ENCODE results near the gene PRSS27. TPM values are rescaled to one million over a fixed set of nuclear protein-coding genes. Genes with fewer than 3 reads are reported as not detected.

PRSS27 gene
- total RNA-seq, 1 donor from 2014 or later: 1.3 TPM

- Histone ChIP-seq H3K36me3 (ENCODE audit: control insufficient read depth, insufficient read depth, low read length) (peaks cover 48% of the 10 kb centered on the region), H3K4me3 (ENCODE audit: low read depth, low read length) (no peak overlapping the region), H3K27me3 (ENCODE audit: control insufficient read depth, insufficient read depth, low read length) (no peaks in the 10 kb centered on the region)
- FAIRE-seq (no peak), DNase-seq (ENCODE audit: low read depth) (no peak)
- TF ChIP-seq, protein P1, sequence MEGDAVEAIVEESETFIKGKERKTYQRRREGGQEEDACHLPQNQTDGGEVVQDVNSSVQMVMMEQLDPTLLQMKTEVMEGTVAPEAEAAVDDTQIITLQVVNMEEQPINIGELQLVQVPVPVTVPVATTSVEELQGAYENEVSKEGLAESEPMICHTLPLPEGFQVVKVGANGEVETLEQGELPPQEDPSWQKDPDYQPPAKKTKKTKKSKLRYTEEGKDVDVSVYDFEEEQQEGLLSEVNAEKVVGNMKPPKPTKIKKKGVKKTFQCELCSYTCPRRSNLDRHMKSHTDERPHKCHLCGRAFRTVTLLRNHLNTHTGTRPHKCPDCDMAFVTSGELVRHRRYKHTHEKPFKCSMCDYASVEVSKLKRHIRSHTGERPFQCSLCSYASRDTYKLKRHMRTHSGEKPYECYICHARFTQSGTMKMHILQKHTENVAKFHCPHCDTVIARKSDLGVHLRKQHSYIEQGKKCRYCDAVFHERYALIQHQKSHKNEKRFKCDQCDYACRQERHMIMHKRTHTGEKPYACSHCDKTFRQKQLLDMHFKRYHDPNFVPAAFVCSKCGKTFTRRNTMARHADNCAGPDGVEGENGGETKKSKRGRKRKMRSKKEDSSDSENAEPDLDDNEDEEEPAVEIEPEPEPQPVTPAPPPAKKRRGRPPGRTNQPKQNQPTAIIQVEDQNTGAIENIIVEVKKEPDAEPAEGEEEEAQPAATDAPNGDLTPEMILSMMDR (IDR thresholded peaks at IDR 0.05; ENCODE audit: insufficient read depth, low read length, severe bottlenecking): no peak
These were observed 18.8 kb downstream of the PRSS27 start for GRCh38 chr16:2701272-2701671.

DNA sequence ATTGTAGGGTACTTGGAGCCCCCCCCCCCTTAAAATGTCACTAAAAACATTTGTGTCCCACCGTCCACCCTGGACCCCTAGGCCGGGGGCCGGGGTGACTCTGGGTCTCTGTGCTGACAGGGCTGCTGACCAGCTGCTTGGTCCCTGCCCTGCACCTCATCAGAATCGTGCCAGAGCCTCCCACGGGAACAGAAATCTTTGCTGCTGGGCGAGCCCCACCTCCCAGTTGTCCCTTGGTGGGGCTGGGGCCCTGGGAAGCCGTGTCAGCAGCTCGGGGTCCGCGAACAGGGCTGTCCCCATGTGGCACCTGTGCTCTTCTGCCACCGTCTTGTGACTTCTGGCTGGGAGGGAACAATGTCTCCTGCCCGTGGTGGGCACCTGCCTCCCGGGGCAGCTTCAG is 19.2 kb downstream of the PRSS27 start:
- no peak for FAIRE-seq
- Histone ChIP-seq H3K4me3 (ENCODE audit: low read depth, low read length) (no peak overlapping the region), H3K36me3 (ENCODE audit: control insufficient read depth, insufficient read depth, low read length) (peaks cover 45% of the 10 kb centered on the region), H3K27me3 (ENCODE audit: control insufficient read depth, insufficient read depth, low read length) (no peaks in the 10 kb centered on the region)
- TF ChIP-seq, protein P1 (IDR thresholded peaks at IDR 0.05; ENCODE audit: insufficient read depth, low read length, severe bottlenecking): no peak
- DNase-seq (ENCODE audit: low read depth): no peak

GRCh38 chr16:2699791-2700600 is 20.0 kb downstream of the PRSS27 start:
- Histone ChIP-seq H3K4me3 (ENCODE audit: low read depth, low read length) (no peak overlapping the region), H3K36me3 (ENCODE audit: control insufficient read depth, insufficient read depth, low read length) (peaks cover 39% of the 10 kb centered on the region), H3K27me3 (ENCODE audit: control insufficient read depth, insufficient read depth, low read length) (no peaks in the 10 kb centered on the region)
- TF ChIP-seq, protein P1 (IDR thresholded peaks at IDR 0.05; ENCODE audit: insufficient read depth, low read length, severe bottlenecking): no peak
- DNase-seq (ENCODE audit: low read depth): no peak
- no peak for FAIRE-seq

DNA sequence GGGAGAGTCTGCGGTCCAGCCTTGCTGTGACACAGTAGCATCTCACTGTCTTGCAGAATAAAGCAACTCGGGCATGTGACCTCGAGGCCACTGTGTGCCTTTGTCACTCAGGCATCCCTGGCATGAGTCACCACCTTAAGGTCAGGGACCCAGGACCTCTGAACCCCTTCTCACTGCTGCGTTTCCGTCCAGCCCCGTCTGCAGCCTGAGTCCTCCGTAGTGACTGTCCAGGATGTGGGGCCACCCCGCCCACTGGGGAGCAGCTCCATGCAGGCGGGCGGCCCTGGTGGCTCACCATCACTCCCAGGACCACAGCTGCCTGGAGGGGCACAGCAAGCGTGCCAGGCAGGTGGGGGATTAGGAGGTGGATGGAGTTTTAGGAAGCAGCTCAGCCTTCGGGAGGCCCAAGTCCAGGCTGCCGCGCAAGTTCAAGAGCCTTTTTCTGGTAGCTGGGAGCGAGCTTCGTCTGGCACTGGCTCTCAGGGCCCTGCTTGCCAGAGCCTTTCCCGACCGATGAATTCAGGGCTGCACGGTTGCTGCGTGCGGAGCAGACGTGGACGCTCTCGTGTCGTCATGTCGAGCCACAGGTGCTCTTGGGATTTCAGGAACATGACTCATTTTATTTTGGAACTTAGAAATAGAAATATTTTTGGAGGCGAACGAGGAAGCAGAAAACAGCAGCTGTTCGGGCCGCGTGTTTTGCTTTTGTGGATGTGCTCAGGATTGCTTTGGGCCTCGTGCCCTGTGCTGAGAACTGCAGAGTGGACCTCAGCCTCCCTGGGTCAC is 20.9 kb downstream of the PRSS27 start:
- H3K4me3 ChIP-seq (ENCODE audit: low read depth, low read length): no peak overlapping the region
- H3K27me3 ChIP-seq (ENCODE audit: control insufficient read depth, insufficient read depth, low read length): no peaks in the 10 kb centered on the region
- H3K36me3 ChIP-seq (ENCODE audit: control insufficient read depth, insufficient read depth, low read length): peaks cover 35% of the 10 kb centered on the region
- FAIRE-seq: no peak
- DNase-seq (ENCODE audit: low read depth): no peak
- TF ChIP-seq, protein P1 (IDR thresholded peaks at IDR 0.05; ENCODE audit: insufficient read depth, low read length, severe bottlenecking): no peak

DNA sequence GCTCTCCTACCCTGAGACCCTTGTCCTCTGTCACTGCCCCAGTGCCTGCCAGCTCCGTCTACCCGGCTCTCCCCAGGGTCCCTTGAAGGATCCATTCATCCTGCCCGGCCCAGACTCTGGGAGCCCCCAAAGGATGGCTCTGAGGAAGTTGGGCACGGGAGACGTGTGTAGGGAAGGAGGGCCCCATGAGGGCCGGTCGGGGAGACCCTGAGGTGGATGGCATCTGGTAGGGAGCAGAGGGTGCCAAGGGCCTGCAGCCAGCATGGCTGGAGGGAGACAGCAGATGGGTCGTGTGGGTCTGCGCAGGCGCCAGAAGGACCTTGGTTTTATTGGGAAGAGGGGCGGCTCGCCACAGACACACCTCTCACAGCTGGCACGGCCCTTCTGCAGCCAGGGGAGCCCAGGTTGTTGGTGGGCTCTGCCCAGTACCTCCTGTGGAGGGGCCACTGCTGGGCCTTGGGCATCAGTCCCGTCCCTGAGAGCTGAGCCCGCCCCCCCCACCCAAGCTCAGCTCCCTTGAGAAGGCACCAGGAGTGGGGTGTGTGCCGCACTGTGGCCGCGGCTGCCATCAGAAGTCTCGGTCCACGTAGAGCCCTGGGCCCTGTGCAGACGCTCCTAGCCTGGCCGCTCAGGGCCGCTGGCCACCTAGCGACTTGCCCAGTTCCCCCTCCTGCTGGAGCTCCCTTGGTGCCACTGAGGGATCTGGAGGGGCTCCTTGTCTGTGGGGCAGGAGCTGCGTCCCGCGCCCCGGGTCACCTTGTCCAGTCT is 21.7 kb downstream of the PRSS27 start:
- peaks cover 33% of the 10 kb centered on the region for H3K36me3 ChIP-seq (ENCODE audit: control insufficient read depth, insufficient read depth, low read length)

More for the DNA sequence above, 21.7 kb downstream of the PRSS27 start:
- H3K4me3 ChIP-seq (ENCODE audit: low read depth, low read length): no peak overlapping the region
- TF ChIP-seq, protein P1 (IDR thresholded peaks at IDR 0.05; ENCODE audit: insufficient read depth, low read length, severe bottlenecking): no peak
- H3K27me3 ChIP-seq (ENCODE audit: control insufficient read depth, insufficient read depth, low read length): no peaks in the 10 kb centered on the region
- no peak for FAIRE-seq
- DNase-seq (ENCODE audit: low read depth): no peak
